NCI-H2107 treated with DMSO at 0.1 percent for 48 hours (cell line): ENCODE results near the gene SPAG16.
A peak's percentile ranks its signal among the peaks of the same experiment; 100 is the strongest.

Source experiments
- DNase-seq: peaks from one replicate; lab custom pipeline; 2025; ENCODE audit not compliant: unreplicated experiment; lab: John Stamatoyannopoulos, UW

SPAG16 gene

GRCh38 chr2:214130114-214130513 lies 845.9 kb downstream of the SPAG16 start:
- no peak for DNase-seq

DNA sequence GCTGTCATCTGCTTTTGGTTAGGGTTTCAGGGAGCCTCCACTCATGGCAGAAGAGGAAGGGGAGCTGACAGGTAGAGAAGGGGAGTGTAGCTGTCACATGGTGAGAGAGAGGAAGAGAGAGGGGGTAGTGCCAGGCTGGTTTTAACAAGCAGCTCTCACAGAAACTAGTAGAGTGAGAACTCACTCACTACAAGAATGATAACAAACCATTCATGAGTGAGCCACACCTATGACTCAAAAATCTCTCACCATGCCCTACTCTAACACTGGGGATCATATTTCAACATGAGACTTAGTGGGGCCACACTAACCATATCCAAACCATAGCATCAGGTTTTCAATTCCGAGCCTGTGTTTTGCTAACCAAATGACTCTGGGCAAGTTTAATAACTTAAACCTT lies 851.7 kb downstream of the SPAG16 start:
- DNase-seq: no peak

DNA sequence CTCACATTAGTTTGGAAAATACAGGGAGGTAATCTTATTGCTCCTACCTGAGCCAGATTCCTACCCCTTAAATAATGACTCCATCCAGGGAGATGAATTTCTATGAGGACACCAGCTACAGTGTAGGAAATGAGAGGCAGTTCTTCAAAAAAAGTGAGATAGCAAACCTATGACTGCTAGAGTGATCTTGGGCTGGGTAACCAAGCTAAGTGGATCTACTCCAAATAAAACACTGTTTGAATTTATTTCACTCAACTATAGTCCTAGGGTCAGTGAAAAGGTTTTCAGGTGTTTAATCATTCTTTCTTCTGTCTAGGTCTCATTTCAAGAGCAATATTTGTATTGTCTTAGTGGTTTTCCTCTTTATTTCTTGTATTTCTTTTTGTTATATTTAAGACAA lies 854.5 kb downstream of the SPAG16 start:
- no peak for DNase-seq

DNA sequence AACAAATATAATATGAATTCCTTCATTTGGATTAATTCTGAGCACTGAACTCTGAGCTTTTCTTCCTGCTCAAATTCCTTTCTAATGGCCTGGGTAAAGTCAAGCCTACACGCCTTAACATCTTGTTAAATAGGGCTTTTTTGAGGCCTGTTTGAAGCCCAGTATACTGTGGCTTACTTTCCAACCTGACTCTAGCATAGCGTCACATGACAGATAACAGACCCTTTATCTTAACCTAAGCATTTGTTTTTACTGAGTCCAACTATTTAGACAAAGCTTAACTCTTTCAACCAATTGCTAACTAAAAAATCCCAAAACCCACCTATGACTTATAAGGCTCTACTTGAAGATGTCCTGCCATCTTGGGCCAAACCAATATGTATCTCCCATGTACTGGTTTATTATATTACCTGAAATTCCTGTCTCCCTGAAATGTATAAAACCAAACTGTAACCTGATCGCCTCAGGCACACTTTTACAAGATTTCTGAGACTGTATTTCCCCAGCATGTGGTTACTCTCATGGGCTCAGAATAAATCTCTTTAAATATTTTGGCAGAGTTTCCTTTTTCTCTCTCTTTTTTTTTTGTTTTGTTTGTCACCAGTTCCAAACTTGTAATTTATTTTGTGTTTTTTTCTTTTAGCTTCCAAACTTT lies 855.5 kb downstream of the SPAG16 start:
- DNase-seq: peak; percentile 2

GRCh38 chr2:214156971-214157370 lies 872.7 kb downstream of the SPAG16 start:
- no peak for DNase-seq

DNA sequence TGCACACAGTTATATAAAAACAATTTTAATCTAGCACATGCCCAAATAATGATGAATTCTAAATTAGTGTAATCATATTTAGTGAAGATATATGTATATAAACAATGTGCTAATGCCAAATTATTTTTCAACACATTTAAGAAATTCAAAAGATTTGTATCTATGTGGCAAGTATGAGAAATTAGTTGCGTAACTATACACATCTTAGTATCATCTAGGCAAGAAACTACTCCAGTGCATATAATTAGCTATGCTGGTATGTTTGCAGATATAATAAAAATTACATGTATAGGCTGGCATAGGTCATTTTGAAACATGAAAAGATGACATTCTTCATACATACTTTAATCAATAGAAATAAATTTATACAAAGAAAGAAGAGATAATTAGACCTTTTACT lies 874.6 kb downstream of the SPAG16 start:
- no peak for DNase-seq

- DNase-seq: no peak
Measured at GRCh38 chr2:214169281-214169680, 885.0 kb downstream of the SPAG16 start.

DNA sequence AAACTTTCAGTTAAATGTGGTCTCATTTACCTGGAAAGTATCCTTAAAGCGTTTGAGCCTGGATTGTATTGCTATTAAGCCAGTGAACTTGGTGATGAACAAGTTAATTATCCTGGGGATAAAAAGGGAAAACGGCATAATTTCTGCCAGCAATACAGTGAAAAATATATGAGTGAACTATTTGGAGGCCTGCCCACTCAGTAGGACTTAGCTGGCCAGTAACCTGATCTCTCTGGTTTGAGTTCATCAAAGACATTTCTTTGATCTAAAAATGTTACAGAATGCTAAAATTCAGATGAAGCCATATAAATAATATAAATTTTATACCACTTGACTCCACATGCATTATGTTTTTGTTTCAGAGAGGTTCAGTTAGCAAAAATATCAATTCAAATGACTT lies 885.5 kb downstream of the SPAG16 start:
- no peak for DNase-seq

GRCh38 chr2:214174563-214174962 lies 890.3 kb downstream of the SPAG16 start:
- DNase-seq: no peak

GRCh38 chr2:214180071-214180470 lies 895.8 kb downstream of the SPAG16 start:
- no peak for DNase-seq

DNA sequence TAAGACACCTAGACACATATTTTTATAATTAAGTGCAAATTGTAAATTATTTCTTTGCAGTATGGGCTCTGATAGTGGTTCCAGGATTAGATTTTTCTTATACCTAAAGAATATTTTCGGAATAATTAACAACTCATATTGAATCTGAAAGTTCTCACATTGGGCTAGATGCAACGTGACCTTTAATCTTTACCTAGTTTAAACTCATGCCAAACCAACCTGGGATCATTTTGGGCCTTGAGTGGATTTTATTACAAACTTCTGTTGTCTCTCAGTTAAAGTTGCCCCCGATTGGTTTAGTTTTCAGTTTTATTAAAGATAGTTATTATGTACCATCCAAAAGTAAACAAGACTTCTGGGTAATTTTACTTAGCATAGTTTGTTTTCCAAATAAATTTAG lies 896.4 kb downstream of the SPAG16 start:
- DNase-seq: no peak

DNA sequence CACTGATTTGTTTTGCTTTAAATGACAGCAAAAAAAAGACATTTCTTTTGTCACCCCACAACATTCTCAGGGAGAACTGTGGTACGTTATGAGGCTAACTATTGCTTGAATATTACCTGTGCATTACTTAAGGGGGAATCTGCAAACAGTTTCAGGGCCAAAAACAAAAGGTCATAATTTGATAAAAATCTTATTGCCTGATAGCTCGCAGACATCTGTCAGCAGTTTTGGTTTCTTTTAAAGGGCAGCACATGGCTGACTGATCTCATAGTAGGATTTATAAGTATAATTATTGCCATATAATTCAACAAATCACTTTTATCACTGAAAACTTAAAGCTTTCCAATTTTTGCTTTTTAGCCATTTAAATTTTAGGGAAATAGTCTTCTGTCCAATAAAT lies 900.2 kb downstream of the SPAG16 start:
- DNase-seq: no peak

- no peak for DNase-seq
Measured at GRCh38 chr2:214185546-214185945, 901.3 kb downstream of the SPAG16 start.

- no peak for DNase-seq
Measured at GRCh38 chr2:214192711-214193110, 908.4 kb downstream of the SPAG16 start.

DNA sequence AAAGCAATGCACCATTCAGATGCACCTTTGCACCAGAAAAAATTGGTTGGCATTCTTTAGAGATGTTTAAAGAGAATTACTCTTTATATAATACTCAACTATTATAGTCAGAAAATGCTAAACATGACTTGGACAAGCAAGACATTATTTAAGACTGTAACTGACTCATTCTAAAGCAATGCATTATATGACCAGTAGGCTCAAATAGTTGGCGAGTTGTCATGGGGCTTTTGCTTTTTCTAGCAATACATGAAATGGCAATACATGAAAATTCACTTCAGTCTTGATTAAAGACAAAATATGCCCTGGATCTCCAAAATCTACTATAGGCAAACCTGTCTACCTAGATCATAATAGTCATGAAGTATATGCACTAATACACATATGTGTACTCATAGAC lies 909.7 kb downstream of the SPAG16 start:
- no peak for DNase-seq

GRCh38 chr2:214196260-214196659 lies 912.0 kb downstream of the SPAG16 start:
- no peak for DNase-seq

GRCh38 chr2:214201892-214202291 lies 917.6 kb downstream of the SPAG16 start:
- no peak for DNase-seq

GRCh38 chr2:214203214-214203613 lies 919.0 kb downstream of the SPAG16 start:
- DNase-seq: no peak

DNA sequence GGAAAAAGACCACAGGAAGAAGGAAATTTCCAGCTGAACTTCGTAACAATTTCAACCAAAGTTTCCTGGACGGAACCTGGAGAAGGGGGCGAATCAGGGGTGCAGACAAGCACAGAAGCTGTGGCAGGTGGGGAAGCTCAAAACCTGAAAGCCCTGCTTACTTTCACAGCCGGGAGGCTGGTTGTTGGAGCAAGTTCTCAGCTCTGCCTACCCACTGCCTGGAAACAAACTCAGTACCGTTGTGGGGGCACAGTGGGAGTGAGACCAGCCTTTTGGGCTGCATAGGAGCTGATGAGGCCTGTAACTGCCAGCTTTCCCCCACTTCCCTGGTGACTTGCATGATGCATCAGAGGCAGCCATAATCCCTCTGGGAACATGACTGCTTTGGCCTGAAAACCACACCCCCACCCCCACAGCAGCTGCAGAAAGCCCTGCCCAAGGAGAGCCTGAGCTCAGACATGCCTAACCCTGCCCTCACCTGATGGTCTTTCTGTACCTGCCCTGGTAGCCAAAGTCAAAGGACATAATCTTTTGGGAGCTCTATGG lies 919.6 kb downstream of the SPAG16 start:
- DNase-seq: no peak

GRCh38 chr2:214215107-214215506 lies 930.8 kb downstream of the SPAG16 start:
- no peak for DNase-seq

- DNase-seq: no peak
Measured at GRCh38 chr2:214217136-214217535, 932.9 kb downstream of the SPAG16 start.

DNA sequence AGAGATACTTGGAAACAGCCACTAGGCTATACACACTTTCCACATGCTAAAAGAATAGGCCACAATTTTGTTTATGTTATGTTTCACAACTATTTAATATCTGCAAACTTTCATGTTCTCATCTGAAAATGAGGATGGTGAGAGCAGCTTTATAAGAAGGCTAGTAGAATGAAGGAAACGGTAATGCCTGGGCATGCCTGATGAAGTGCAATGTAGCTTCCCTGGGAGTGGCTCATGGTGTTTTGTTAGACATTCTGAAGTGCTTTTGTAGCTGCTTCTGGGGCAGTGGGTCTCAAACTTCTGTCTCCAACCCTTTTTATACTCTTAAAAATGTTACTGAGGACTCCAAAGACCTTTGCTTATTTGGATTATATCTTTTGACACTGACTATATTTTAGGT lies 933.3 kb downstream of the SPAG16 start:
- DNase-seq: no peak

GRCh38 chr2:214220251-214220650 lies 936.0 kb downstream of the SPAG16 start:
- no peak for DNase-seq
